UCSD-AML1 (cell line): Measurements from ENCODE around the gene UBAP2.
A peak's percentile ranks its signal among the peaks of the same experiment; 100 is the strongest.
"Not testable (repeated sequence)": the region's sequence is repeated elsewhere in the genome, so short reads cannot be mapped to it uniquely, and the experiment has no call there.

ENCODE experiments used
- DNase-seq: peaks from one replicate; lab custom pipeline; 2025; ENCODE audit not compliant: unreplicated experiment; lab: John Stamatoyannopoulos, UW

UBAP2 gene

DNA sequence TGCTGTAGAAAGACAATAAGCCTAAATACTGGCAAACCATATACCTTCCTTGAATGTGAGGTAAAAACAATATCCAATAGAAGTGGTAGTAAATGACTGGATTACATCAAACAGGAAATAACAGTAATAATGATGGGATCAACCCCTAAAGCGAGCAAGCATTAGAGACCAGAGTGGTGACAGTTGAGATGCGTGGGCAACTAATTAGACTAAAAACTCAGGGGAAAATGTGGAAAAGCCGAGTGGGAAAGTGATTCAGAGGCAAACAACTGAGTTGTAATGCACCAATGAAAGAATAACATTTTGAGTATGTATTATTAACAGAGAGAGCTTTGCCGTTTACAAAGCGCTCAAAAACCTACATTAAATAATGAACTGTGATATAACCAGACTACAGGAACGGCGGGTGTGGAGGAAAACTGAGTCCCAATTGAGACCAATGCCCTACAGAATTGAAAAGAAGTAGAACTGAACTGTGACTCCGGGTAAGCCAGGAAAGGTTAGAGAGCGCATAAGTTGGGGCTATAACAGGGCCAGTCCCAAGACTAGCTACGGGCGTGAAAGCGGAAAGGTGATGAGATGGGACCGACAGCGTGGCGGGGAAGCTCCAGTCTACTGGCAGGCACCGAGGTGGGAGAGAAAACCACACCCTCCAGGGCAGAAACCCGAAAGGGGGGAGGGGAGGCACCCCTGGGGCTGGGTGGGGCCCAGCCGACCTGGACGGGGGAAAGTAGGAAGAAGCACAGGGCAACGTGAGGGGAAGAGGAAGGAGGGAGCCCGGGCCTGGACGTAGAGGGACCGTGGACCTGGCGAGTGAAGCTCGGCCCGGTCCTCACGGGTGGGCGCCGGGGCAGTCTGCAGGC, 592 bp downstream of the UBAP2 start:
- DNase-seq: peak; percentile 74

DNA sequence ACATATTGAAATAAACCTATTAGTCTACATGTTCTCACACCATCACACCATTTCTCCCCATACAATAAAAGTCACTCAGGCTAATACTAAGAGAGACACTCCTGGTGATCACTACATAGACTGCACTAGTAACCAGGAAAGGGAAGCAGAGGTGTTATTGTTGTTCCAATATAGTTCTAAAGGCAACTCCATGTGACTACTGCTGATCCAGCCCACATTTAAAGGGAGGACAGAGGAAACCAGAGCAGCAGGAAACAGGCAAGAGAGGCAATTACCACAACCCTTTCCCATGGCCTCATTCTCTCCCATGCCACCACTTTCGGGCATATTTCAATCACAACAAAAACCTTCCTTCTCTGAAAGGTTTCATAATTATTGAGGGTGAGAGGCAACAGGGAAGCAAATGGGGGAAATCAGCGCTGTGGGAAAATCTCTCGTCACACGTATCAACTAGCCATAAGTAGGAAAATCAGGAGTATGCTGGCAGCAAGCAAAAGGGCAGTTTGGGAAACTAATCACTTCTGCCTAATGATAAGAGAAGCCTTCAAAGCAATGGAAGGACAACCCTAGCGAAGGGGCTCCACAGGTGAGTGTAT, 1.8 kb downstream of the UBAP2 start:
- DNase-seq: peak; percentile 18

DNA sequence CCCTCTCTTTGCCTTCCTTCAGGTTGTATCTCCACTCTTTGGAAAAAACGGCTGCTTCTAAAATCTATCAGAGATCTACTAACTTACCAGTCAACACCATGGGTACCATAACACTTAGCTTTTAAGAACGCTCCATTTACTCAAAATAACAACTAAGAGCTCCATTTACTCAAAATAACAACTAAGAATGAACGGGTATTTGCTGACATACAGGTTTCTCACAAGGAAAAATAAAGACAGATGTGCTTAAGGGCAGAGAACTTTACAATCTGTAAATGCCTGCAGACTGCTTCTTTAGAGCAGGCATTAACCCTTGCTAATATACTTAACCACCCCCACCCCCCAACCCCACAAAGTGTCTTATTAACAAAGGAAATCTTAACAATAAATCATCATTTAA, 2.8 kb downstream of the UBAP2 start:
- no peak for DNase-seq

DNA sequence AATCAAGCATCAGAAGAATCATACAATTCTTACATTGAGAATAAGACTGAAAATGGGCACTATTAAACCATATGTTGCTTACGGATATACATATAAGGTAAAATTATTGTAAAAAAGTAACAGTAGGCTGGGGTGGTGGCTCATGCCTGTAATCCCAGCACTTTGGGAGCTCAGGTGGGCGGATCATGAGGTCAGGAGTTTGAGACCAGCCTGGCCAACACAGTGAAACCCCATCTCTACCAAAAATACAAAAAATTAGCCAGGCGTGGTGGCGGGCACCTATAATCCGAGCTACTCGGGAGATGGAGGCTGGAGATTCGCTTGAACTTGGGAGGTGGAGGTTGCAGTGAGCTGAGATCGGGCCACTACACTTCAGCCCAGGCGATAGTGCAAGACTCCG, 6.6 kb downstream of the UBAP2 start:
- DNase-seq: not testable (repeated sequence)

DNA sequence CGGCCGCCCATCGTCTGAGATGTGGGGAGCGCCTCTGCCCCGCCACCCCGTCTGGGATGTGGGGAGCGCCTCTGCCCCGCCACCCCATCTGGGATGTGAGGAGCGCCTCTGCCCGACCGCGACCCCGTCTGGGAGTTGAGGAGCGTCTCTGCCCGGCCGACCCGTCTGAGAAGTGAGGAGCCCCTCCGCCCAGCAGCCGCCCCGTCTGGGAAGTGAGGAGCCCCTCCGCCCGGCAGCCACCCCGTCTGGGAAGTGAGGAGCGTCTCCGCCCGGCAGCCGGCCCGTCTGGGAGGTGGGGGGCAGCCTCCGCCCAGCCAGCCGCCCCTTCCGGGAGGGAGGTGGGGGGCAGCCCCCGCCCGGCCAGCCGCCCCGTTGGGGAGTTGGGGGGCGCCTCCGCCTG, 9.8 kb downstream of the UBAP2 start:
- not testable (repeated sequence) for DNase-seq

DNA sequence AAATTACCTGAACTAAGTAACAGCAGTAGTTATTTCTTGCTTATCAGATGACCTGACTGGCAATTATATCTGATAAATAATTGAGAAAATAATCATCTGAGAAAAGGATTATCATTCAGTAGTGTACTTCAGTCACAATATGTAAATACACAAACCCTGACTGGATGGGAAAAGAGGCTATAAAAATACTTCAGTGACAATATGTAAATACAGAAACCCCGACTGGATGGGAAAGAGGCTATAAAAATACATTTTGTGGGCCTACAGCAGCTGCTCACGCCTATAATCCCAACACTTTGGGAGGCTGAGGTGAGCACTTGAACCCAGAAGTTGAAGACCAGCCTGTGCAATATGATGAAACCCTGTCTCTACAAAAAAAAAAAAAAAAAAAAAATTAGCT, 11.1 kb downstream of the UBAP2 start:
- DNase-seq: no peak

DNA sequence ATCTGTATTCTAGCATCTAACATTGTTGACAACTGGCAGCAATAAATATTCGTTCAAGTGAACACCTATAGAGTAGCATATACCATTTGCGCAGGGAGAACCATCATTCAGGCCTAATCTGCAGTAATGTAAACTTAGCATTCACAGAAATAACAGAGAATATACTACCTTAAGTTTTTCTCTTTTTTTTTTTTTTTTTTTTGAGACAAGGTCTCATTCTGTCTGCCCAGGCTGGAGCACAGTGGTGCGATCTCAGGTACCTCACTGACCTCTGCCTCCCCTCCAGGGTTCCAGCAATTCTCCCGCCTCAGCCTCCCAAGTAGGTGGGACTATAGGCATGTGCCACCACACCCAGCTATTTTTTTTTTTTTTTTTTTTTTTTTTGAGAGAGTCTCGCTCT, 12.1 kb downstream of the UBAP2 start:
- no peak for DNase-seq

DNA sequence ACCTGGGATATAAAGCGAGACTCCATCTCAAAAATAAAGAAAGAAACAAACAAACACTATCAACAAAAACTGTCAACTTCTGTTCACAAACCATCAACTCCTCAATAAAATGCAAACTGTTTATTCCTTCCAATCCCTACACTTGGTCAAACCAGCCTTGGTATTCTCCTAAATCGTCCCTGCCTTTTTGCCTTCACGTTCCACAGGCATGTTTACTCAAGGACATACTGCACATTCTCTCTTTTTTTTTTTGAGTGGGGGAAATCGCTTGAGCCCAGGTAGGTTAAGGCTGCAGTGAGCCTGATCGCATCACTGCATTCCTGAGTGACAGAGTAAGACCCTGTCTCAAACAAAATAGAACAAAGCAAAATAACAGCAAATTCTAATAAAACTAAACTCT, 13.0 kb downstream of the UBAP2 start:
- DNase-seq: no peak

DNA sequence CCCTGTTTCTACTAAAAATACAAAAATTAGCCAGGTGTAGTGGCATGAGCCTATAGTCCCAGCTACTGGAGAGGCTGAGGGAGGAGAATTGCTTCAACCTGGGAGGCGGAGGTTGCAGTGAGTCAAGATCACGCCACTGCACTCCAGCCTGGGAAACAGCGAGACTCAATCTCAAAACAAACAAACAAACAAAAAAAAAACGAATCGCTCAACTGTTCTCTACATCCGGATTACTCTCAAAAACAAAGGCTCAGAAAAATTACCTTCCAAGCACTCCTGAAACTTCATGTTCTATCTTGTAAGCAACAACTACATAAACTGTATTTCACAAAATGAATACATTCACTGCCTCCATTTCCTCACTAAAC, 14.0 kb downstream of the UBAP2 start:
- DNase-seq: no peak

DNA sequence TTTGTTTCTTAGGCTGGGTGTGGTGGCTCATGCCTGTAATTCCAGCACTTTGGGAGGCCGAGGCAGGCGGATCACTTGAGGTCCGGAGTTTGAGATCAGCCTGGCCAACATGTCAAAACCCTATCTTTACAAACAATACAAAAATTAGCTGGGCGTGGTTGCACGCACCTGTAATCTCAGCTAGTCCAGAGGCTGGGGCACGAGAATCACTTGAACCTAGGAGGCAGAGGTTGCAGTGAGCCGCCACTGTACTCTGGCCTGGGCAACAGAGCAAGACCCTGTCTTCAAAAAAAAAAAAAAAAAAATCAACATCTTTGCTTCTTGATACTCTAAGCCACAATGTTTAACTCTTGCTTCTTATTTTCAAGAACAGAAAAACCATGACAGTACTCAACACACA, 16.1 kb downstream of the UBAP2 start:
- no peak for DNase-seq

DNA sequence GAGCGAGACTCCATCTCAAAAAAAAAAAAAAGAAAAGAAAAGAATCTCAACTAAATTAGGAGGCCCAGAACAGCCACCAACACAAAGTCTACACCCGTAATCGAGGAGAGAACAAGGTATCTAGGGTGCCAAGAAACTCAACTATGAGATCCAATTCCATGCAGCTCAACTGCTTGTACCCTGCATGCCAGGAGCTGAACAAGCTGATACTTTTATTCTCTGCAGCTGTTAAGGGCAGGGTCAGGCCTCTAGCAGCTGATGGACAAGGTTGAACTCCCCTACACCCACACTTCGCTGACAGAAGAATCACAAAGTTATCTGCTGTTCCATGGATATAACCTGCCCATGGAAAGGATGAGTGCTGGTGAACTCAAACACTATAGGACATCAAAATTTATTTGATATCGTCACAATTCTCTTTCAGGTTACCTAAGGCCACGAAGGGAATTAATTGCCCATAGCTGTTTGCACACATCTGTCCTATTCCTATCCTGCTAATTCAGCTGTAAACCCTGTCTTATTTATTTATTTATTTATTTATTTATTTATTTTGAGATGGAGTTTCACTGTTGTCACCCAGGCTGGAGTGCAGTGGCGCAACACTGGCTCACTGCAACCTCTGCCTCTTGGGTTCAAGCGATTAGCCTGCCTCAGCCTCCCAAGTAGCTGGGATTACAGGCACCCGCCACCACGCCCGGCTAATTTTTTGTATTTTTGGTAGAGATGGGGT, 20.7 kb downstream of the UBAP2 start:
- no peak for DNase-seq

DNA sequence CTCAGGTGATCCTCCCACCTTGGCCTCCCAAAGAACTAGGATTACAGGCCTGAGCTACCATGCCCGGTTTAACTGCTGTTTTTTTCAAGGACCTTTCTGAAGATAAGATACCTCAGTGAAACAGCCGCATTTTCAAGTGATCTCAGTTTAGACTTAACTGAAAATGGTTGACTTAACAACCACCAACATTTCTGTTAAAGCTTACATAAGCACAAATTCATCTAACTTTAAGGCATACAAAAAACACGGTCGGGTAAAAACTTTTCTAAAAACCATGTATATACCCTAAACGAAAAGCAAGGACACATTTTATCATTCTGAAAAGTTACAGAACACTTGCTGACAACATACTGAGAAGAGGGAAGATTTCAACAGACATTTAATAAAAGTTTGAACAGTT, 22.9 kb downstream of the UBAP2 start:
- DNase-seq: no peak

DNA sequence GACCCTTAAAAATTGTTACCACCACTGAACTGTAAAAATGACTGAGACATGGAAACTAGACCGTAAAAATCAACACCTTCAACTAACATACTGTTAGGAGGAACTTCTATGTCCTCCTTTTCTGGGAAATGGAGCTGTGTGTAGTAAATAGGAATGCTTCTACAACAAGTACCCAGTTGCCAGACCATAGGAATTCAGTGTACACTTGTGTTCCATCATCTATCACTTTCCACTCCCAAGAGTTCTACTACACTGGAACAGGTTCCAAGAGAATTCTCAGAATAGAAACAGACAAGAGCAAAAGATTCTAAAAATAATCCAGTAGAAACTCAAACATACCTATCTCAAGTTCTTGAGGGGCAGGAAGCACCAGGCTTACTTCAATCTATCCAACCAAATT, 23.6 kb downstream of the UBAP2 start:
- no peak for DNase-seq

DNA sequence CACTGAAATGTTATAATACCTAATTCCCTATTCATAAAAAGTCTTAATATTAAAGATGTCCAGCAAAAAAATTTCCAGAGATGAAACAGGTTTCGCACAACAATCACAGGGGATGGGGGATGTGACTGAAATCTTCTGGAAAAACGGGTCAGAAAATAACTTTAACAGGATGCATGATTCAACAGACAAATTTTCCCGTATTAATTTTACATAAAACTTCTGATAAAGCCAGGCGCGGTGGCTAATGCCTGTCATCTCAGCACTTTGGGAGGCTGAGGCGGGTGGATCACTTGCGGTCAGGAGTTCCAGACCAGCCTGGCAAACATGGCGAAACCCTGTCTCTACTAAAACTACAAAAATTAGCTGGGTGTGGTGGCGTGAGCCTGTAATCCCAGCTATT, 24.2 kb downstream of the UBAP2 start:
- not testable (repeated sequence) for DNase-seq

DNA sequence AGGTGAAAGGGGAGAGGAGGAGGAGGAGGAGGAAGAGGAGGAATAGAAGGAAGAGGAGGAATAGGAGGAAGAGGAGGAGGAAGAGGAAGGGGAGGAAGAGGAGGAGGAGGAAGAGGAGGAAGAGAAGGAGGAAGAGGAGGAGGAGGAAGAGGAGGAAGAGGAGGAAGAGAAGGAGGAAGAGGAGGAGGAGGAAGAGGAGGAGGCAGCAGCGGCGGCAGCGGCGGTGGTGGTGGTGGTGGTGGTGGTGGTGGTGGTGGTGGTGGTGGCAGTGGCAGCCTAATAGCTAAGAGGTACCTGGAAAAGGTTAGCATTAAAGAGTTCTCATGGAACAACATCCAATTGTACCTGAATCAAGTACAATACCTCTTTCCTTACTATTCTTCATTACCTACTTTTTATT, 32.5 kb downstream of the UBAP2 start:
- DNase-seq: no peak

DNA sequence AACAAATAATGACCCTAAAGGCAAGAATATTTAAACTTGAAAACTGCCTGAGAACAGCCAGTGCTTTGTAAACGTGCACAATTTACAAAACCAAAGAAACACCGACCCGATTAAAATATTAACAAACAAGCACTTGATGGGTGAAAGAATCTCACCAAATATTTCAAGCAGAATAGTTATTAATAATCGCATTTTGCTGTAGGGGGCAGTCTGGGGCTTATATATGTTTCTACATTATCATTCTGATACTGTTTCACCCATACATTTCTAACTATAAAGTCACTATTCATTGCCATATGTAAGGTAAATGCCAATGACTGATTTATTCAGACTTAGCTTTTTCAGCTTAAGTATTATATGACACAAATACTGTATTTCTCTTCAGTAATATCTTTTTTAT, 37.7 kb downstream of the UBAP2 start:
- DNase-seq: no peak

DNA sequence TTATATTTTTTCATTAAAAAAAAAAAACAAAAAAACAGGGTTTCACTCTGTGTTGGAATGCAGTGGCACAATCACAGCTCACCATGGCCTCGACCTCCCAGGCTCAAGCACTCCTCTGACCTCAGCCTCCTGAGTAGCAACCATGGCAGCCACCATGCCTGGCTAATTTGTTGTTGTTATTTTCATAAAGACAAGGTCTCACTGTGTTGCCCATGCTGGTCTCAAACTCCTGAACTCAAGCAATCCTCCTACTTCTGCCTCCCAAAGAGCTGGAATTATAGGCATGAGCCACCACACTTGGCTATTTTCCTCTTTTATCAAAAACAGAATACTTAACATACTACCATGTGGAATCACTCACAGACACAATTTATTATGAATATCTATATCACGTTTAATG, 46.7 kb downstream of the UBAP2 start:
- no peak for DNase-seq

DNA sequence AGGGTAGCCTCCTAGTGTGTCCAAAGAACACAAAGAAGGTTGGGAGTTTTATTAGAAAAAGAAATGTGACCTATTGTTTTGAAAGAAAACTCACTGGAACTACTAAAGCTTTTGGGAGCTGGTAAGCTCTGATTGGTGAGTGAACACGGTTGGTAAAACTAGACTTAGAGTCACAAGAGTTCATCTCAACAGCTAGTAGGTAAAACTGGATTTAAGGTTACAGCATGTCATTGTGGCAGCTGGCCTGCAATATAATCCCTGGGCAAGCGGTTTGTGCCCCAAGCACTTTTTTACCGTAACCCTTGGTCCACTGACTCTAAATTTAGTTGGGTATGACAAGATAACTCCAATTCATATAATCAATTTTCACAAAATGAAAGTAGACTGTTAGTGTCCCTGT, 47.4 kb downstream of the UBAP2 start:
- no peak for DNase-seq

DNA sequence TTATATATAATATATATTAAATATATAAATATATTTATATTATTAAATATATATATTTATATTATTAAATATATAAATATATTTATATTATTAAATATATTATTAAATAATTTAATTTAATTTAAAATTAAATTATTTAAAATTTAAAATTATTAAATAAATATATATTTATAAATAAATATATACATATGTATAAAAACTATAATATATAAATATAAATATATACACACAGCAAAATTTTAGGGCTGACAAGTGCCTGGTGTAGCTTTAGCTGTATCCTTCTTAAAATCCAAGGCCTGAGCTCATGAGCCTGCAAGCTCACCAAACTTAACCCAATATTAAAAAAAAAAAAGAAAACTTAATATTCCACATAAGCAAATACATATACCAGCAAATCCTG, 53.2 kb downstream of the UBAP2 start:
- DNase-seq: no peak

DNA sequence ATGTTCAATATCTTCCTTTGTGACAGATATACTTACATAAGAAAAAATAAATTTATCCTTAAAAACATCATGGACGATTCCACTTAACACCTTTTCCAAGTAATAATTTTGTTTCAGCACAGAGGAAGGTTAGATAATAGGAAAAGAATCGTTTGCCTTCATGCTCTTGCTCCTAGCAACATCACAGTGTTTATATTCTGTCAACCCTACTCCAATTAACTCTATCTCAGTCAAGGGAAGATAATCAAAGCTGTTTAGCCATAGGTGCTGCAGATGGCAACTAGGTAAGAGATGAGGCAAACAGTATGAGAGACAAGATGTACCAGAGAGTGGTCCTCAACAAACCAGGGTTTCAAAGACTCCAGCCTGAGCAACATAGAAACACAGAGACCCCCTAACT, 55.6 kb downstream of the UBAP2 start:
- DNase-seq: no peak

DNA sequence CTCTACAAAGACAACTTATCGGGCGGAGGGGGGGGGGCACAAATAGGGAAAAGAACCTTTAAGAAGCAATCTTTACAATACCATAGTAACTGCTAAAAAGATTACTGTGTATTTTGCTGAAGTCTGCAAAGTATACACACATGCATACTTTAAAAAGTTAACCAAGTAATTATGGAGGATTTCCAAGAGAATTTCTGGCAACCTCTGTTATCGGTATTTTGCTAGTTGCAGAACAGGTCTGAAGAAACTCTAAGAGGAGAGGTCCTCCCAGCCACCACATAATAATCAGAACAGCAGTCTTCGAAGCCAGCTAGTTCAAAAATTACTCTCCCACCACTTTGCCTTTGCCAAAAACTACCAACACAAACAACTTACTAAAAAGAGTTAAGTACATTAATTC, 56.1 kb downstream of the UBAP2 start:
- no peak for DNase-seq

DNA sequence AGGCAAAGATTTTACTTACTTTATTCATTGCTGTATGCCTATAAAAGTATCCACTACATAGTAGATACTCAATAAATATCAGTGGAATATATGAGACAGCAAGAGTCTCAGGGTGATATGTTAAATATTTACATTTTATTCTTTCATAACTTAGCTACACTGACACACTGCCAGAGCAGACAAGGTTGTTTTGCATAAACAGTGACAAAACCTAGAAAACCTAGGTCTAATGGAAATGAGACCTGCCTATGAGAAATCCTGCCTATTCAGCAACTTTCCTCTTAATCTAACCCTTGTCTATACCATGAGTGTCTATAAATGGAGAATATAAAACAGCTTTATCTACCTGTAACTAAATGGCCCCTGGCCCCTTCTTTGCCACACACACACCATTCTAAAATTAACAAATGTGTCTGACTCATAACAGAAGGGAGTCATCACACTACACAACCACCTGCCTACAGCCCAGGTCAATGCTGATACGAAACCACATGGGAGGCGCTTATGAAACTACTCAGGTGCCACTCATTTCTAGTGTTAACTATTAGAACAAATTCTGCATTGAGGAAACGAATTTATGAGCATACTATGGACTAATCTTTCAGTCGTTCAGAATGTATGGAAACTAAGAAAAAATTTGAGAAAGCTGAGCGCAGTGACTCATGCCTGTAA, 60.3 kb downstream of the UBAP2 start:
- no peak for DNase-seq
